ENCODE data around the gene LTF.

The LTF gene

DNA sequence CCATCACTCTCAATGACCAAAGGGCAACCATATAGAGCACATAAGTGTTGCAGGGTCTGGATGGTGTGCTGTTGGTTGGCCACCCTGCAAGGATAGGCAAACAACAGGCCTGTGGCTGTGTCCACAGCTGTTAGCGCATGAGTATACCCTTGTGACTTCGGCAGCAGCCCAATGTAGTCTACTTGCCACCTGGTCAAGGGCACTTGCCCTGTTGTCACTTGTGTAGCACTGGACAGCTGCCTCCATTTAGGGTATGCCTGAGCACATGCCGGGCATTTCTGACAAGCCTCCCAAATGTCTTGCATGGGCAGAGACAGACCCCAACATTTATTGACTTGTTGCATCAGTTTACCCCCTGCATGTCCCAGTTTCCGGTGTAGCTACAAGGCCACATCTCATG lies 44.9 kb downstream of the LTF start:
- DNase-seq (ENCODE audit: low read depth): no peak
- no peak overlapping the region for H3K4me3 ChIP-seq (replicated peaks; ENCODE audit: low read depth, low read length)
- TF ChIP-seq CTCF (IDR thresholded peaks at IDR 0.05; ENCODE audit: low read length, missing control alignments): no peak

DNA sequence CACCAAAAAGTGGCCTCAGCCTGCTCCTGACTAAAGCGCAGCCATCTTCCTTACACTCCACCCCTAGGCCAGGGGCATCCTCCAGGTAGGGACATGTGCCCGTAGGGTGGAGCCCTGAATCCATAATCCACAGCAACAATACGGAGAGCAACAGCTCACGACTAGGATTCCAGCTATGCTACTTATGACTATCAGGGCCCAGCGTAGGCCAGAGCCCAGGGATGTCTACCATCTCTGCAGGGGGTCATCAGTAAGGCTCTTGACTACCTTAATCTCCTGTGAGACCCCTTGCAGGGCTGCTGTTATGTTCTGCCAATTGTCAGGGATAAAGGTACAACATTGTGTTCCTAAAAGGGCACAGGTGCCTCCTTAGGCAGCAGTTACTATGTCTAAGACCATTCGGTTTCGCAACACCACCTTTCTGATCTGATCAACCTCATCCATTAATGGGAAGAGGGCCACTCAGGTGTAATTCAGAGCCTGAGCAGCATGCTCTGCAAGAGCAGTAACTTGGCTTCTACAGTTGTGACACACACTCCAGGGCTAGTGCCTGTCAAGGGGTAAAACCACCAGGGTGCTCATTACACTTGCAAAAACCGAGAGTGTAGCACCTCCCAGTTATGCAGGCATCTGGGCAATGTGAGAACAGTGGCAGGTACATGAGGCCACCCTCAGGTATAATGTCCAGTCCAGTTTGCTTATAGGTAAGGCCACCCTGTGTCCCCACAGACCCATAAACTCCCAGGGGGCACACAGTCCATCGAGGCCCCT lies 46.7 kb downstream of the LTF start:
- no peak for TF ChIP-seq CTCF (IDR thresholded peaks at IDR 0.05; ENCODE audit: low read length, missing control alignments)
- DNase-seq (ENCODE audit: low read depth): no peak
- H3K4me3 ChIP-seq (replicated peaks; ENCODE audit: low read depth, low read length): no peak overlapping the region

DNA sequence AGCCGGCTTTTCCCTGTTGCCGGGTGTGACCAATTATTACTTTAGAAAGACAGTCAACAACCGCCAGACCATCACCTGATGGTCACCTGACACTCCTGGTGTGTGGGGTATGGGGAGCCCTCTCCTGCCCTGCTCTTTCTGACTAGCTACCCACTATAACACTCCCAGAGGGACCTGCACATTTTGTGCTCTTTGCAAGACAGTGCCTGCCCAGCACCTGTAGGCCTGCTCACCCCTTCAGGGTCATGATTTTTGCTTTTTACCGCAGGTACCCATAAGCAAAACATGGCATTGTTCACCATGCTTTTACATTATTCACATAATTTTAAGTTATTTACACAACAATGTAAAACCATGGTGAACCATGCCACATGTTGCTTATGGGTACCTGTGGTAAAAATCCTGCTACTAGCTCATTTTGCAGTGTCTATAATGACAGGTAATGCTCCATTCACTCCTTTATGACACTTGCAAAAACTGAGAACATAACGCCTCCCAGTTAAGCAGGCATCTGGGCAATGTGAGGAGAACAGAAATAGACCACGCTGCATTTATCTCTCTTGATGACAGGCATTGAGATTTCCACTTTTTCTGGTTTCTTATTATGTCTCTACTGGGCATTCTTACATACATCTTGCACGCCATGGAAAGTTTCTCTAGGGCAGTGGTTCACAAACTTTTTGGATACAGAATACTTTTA lies 47.7 kb downstream of the LTF start:
- DNase-seq (ENCODE audit: low read depth): no peak
- no peak for TF ChIP-seq CTCF (IDR thresholded peaks at IDR 0.05; ENCODE audit: low read length, missing control alignments)
- H3K4me3 ChIP-seq (replicated peaks; ENCODE audit: low read depth, low read length): no peak overlapping the region

DNA sequence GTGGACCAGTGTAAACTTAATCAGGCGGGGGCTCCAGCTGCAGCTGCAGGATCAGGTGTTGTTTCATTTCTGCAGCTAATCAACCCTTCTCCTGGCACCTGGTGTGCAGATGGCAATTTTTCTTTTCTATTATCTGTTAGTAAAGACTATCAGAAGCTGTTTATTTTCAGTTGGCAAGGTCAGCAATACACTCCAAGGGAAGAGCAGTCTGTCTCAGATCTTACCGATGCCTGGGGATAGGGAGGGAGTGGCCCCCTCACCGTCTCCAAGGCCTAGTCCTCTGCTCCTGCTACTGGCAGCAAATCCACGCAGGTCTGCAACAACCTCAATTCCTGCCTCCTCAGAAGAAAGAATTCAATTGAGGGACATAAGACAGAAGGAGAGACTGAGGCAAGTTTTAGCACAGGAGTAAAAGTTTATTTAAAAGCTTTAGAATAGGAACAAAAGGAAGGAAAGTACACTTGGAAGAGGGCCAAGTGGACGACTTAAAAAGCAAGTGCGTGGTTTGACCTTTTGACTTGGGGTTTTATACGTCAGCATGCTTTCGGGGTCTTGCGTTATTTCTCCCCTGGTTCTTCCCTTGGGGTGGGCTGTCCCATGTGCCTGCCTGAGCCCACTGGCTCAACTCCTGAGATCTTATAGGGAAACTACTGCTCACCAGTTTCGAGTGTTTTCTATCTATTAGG lies 48.4 kb downstream of the LTF start:
- no peak overlapping the region for H3K4me3 ChIP-seq (replicated peaks; ENCODE audit: low read depth, low read length)
- TF ChIP-seq CTCF (IDR thresholded peaks at IDR 0.05; ENCODE audit: low read length, missing control alignments): no peak
- no peak for DNase-seq (ENCODE audit: low read depth)

GRCh38 chr3:46414739-46415138 lies 50.0 kb downstream of the LTF start:
- TF ChIP-seq CTCF (IDR thresholded peaks at IDR 0.05; ENCODE audit: low read length, missing control alignments): no peak
- no peak for DNase-seq (ENCODE audit: low read depth)
- H3K4me3 ChIP-seq (replicated peaks; ENCODE audit: low read depth, low read length): no peak overlapping the region

DNA sequence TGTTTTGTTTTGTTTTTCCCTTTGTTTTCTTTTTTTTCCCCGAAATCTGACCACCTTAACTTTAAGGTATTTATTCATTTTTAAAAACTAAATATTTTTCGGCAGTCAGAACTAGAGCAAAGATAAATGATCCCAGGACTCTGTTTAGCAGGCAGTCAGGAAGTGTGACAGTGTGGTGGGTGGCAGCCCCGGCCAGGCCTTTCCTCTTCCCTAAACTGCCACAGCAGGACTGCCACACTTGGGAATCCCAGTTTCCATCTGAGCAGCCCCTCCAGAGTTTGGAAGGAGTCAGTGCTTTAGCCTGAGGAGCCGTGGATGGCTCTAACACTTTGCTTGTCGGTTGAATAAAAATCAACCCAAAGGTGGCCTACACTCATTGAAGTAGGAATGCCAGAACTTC lies 50.8 kb downstream of the LTF start:
- no peak for TF ChIP-seq CTCF (IDR thresholded peaks at IDR 0.05; ENCODE audit: low read length, missing control alignments)
- DNase-seq (ENCODE audit: low read depth): no peak
- no peak overlapping the region for H3K4me3 ChIP-seq (replicated peaks; ENCODE audit: low read depth, low read length)

Measured in fibroblast of pulmonary artery (primary cell).